GM12872 (cell line): ENCODE measurements around the gene CCDC198.

Experiments used
- CTCF ChIP-seq: IDR thresholded peaks from 3 replicates; pipeline ENCODE4 v1.5.1; 2011; ENCODE audit warnings: low read depth, mild to moderate bottlenecking, low read length, moderate library complexity; ENCODE audit not compliant: insufficient read depth

CCDC198 gene

GRCh38 chr14:57493467-57494181 is at the start of gene CCDC198:
CCDC198 (minus strand) TSS chr14:57493857; CDS start chr14:57493715, 142 bp downstream.
- TF ChIP-seq CTCF, result no peak

- TF ChIP-seq CTCF, result peak; percentile 77
Observed at GRCh38 chr14:57533214-57533613, 39.6 kb upstream of the CCDC198 start.

- no peak for TF ChIP-seq CTCF
Observed at GRCh38 chr14:57530571-57530970, 36.9 kb upstream of the CCDC198 start.

GRCh38 chr14:57526942-57527341 is 33.3 kb upstream of the CCDC198 start:
- peak; percentile 52; the same call in 2 of the 3 replicates for TF ChIP-seq CTCF

- no peak for TF ChIP-seq CTCF
Observed at GRCh38 chr14:57519043-57519442, 25.4 kb upstream of the CCDC198 start.

GRCh38 chr14:57512220-57512619 is 18.6 kb upstream of the CCDC198 start:
- TF ChIP-seq CTCF, result no peak

- TF ChIP-seq CTCF, result no peak
Observed at GRCh38 chr14:57508756-57509155, 15.1 kb upstream of the CCDC198 start.
